HEK293T (cell line): ENCODE results near the gene SP100.

Experiments
- BHLHE40 ChIP-seq: fragments of 450-650 bp; IDR thresholded peaks from 2 replicates; pipeline ENCODE4 v1.6.1; 2016; ENCODE audit warnings: mild to moderate bottlenecking, moderate library complexity, borderline replicate concordance
- CTBP1 ChIP-seq: fragments of 450-650 bp; IDR thresholded peaks from 2 replicates; pipeline ENCODE4 v1.6.1; 2016; ENCODE audit warnings: borderline replicate concordance
- ELF4 ChIP-seq: fragments of 450-650 bp; IDR thresholded peaks from 2 replicates; pipeline ENCODE4 v1.6.1; 2017; ENCODE audit warnings: antibody characterized with exemption
- FOXM1 ChIP-seq: fragments of 450-650 bp; IDR thresholded peaks from 2 replicates; pipeline ENCODE4 v1.6.1; 2017; ENCODE audit warnings: mild to moderate bottlenecking, borderline replicate concordance
- LEF1 ChIP-seq: fragments of 450-650 bp; IDR thresholded peaks from 2 replicates; pipeline ENCODE4 v1.6.1; 2017; ENCODE audit warnings: mild to moderate bottlenecking, borderline replicate concordance
- NFRKB ChIP-seq: fragments of 450-650 bp; IDR thresholded peaks from 2 replicates; pipeline ENCODE4 v1.6.1; 2016; ENCODE audit warnings: mild to moderate bottlenecking, moderate library complexity
- SP1 ChIP-seq: fragments of 450-650 bp; IDR thresholded peaks from 2 replicates; pipeline ENCODE4 v1.6.1; 2017
- ZNF384 ChIP-seq: fragments of 450-650 bp; IDR thresholded peaks from 2 replicates; pipeline ENCODE4 v1.6.1; 2016
- TF ChIP-seq, protein P1 (sequence below): fragments of 450-650 bp; IDR thresholded peaks from 2 replicates; pipeline ENCODE4 v1.6.1; 2016

DNA sequence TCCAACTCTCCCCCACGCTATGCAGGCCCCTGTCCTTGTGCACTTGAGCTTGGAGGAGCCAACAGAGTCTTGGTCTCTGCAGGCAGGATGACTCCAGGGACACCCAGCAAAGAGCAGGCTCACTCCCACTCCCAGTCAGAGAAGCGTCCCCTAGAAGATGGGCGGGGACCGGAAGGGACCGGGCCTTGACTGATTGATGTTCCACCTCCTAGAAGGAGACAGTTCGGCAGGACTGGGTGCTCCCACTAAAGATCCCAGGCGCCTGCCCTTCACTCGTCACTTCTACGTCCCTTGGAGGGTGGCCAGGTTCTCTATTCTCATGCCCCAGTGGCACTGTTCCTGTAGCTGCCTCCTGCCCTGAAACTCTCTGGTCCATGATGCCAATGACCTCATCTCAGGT lies 3.2 kb upstream of the SP100 start:
- TF ChIP-seq ELF4 (no peak), FOXM1 (no peak), ZNF384 (no peak), LEF1 (no peak), NFRKB (no peak), SP1 (no peak), BHLHE40 (no peak), CTBP1 (no peak)
- TF ChIP-seq, protein P1, sequence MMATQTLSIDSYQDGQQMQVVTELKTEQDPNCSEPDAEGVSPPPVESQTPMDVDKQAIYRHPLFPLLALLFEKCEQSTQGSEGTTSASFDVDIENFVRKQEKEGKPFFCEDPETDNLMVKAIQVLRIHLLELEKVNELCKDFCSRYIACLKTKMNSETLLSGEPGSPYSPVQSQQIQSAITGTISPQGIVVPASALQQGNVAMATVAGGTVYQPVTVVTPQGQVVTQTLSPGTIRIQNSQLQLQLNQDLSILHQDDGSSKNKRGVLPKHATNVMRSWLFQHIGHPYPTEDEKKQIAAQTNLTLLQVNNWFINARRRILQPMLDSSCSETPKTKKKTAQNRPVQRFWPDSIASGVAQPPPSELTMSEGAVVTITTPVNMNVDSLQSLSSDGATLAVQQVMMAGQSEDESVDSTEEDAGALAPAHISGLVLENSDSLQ: no peak
